ACC112 (cell line): ENCODE measurements around the gene LEFTY2.
"Not testable (repeated sequence)": the region's sequence is repeated elsewhere in the genome, so short reads cannot be mapped to it uniquely, and the experiment has no call there.

Source experiments
- H2AFZ ChIP-seq: fragments of 200-600 bp; sonication (generic); one replicate; pipeline ENCODE4 v1.6.0; 2017; ENCODE audit warnings: antibody characterized with exemption, low read length; ENCODE audit not compliant: unreplicated experiment
- H3K27ac ChIP-seq: fragments of 200-600 bp; sonication (generic); 2 replicates; pipeline ENCODE4 v1.5.1; 2014; ENCODE audit warnings: low read depth, mild to moderate bottlenecking, antibody characterized with exemption, low read length, moderate library complexity
- H3K27me3 ChIP-seq: fragments of 200-600 bp; sonication (generic); 2 replicates; pipeline ENCODE4 v1.6.1; 2014; ENCODE audit warnings: mild to moderate bottlenecking, antibody characterized with exemption, low read length, moderate library complexity, mixed read lengths; ENCODE audit not compliant: insufficient read depth
- H3K36me3 ChIP-seq: fragments of 200-600 bp; sonication (generic); 2 replicates; pipeline ENCODE4 v1.6.1; 2016; ENCODE audit warnings: mild to moderate bottlenecking, antibody characterized with exemption, low read length, moderate library complexity, mixed read lengths; ENCODE audit not compliant: insufficient read depth
- H3K4me1 ChIP-seq: fragments of 200-600 bp; sonication (generic); one replicate; pipeline ENCODE4 v1.6.1; 2016; ENCODE audit warnings: low read length, mixed read lengths; ENCODE audit not compliant: insufficient read depth, unreplicated experiment, control insufficient read depth
- H3K4me3 ChIP-seq: fragments of 200-600 bp; sonication (generic); 2 replicates; pipeline ENCODE4 v1.5.1; 2014; ENCODE audit warnings: mild to moderate bottlenecking, low read depth, low read length
- H3K79me2 ChIP-seq: fragments of 200-600 bp; sonication (generic); one replicate; pipeline ENCODE4 v1.6.0; 2016; ENCODE audit warnings: low read length; ENCODE audit not compliant: control insufficient read depth, unreplicated experiment, insufficient read depth

Gene LEFTY2

DNA sequence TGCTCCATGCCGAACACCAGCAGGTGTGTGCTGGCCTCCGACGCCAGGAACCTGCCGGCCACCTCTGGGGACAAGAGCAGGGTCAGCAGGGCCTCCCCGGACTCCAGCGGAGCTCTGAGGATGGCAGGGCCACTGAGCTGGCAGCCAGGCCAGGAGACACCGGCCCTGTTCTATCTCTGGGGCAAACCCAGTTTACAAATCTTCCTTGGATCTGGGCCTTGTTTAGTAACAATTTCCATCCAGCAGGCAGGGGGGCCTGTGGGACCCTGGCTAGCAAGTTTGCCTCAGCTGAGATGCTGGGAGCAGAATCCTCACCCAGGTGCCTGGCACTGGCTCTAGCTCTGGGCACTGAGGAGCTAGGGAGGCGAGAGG lies 1.1 kb downstream of the LEFTY2 start:
- not testable (repeated sequence) for H2AFZ ChIP-seq

DNA sequence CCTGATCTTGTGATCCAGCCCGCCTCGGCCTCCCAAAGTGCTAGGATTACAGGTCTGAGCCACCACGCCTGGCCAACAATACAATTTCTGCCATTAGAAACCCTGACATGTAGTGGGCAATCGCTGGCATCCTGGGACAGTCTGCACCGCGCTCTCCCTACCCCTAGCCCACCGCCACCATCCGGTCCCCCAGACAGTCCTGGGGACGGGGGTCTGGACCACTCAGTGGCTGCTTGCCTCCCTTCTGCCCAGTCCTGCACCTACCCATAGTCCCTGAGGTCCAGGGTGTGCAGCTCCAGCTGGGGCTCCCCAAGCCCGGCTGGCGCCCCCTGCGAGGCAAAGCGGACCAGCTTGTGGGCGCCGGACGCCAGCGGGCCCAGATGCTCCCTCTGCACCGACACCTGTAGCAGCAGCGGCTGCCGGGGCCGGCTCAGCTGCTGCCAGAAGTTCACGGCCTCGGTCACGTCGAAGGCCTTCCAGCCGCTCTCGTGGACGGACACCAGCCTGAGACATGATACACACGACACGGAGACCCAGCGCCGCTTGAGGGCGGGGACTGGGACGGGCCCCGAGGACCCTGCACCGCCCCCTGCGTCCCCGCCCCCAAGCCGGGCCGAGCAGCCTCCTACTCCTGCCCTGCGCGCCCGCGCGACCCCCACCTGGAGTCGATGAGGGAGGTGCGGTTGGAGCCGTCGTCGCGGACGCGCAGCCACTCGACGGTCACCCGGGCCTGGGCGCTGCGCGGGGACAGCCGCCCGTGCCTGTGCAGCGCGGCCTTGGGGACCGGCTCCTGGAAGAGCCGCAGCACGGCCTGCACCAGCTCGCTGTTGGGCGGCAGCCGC lies 1.7 kb downstream of the LEFTY2 start:
- H3K27me3 ChIP-seq, H3K36me3 ChIP-seq, H2AFZ ChIP-seq, H3K27ac ChIP-seq, H3K4me3 ChIP-seq, H3K4me1 ChIP-seq, H3K79me2 ChIP-seq: not testable (repeated sequence)

More for the DNA sequence above, 1.1 kb downstream of the LEFTY2 start:
- not testable (repeated sequence) for H3K4me1 ChIP-seq, H3K27me3 ChIP-seq, H3K36me3 ChIP-seq, H3K4me3 ChIP-seq, H3K27ac ChIP-seq, H3K79me2 ChIP-seq

DNA sequence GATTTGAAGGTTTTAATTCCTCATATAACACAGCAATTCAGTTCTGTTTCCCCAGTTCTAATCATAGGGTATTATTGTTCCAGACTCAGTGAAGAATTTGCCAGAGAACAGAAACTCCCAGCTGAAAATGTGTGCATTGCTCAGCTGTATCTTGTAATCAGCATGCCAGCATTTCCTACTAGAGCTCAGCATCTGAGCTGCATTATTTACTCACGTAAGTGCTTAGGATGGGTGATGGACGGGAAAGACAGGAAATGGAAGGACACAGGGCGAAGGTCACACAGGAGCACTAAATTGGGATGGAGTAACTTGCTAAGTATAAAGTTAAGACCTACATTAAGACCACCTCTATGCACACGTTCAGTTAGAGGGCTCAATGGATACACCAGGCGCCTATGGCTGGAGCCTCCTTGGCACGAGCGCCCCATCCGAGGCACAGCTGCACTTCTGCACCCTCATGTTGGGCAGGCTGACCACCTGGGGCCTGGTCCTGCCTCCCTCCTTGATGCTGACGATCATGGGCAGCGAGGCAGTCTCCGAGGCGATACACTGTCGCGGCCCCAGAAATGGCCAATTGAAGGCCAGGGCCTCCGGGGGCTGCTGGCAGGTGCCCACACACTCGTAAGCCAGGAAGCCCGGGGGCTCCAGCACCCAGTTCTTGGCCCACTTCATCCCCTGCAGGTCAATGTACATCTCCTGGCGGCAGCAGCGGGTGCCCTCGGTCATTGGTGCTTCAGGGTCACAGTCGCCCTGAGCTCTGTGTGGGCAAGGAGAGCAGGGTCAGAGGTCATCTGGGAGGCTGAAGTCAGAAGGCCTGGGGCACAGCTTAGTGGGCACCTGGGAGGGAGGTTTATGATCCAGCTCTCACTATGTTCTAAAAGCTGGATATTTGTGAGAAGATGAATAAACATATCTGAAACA lies 3.7 kb downstream of the LEFTY2 start:
- no peak overlapping the region for H2AFZ ChIP-seq
- no peaks in the 10 kb centered on the region for H3K4me1 ChIP-seq
- H3K36me3 ChIP-seq: no peaks in the 10 kb centered on the region
- no peaks in the 10 kb centered on the region for H3K79me2 ChIP-seq
- H3K4me3 ChIP-seq: no peak overlapping the region
- H3K27ac ChIP-seq: no peak overlapping the region
- H3K27me3 ChIP-seq: no peaks in the 10 kb centered on the region

DNA sequence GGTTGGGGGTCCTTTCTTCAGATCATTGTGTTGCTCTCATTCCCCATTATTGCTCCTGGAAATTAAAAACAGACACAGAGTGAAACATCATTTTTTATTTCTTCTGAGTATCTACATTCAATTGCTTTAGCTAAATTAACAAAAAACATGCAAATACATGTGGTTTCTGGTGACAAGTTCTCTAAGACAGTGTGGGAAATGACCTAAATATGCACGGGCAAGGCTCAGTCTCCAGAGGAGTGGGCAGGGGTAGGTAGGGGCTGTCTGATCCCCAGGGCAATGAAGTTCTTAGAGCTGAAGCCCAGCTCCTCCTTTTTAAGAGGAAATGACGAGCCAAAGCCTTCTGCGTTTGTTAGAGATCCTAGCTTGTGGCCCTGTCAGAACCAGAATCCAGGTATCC lies 4.5 kb downstream of the LEFTY2 start:
- H3K4me3 ChIP-seq: no peak overlapping the region
- no peaks in the 10 kb centered on the region for H3K4me1 ChIP-seq
- H3K27ac ChIP-seq: no peak overlapping the region
- H3K27me3 ChIP-seq: no peaks in the 10 kb centered on the region
- H2AFZ ChIP-seq: no peak overlapping the region
- H3K36me3 ChIP-seq: no peaks in the 10 kb centered on the region
- H3K79me2 ChIP-seq: no peaks in the 10 kb centered on the region

DNA sequence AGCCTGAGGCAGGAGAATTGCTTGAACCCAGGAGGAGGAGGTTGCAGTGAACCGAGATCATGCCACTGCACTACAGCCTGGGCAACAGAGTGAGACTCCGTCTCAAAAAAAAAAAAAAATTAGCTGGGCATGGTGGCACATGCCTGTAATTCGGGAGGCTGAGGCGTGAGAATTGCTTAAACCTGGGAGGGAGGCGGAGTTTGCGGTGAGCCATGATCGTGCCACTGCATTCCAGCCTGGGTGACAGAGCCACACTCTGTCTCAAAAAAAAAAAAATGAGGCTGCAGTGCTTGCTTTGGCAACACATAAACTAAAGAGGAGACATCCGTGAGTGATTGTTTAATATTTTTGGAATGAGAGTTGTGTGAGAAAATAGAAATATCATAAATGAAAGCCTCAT lies 4.9 kb downstream of the LEFTY2 start:
- H3K4me1 ChIP-seq, H2AFZ ChIP-seq, H3K36me3 ChIP-seq, H3K27me3 ChIP-seq, H3K27ac ChIP-seq, H3K79me2 ChIP-seq, H3K4me3 ChIP-seq: not testable (repeated sequence)

DNA sequence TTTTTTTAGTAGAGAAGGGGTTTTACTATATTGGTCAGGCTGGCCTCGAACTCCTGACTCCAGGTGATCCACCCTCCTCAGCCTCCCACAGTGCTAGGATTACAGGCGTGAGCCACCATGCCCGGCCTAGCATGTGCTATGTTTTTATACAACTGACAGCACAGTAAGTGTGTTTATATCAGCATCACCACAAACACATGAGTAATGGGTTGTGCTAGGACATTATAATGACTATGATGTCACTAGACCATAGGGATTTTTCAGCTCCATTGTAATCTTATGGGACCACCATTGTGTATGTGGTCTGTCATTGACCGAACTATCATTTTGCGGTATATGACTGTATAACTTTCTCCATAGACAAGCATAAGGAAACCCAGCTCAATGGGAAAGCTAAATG lies 6.3 kb downstream of the LEFTY2 start:
- no peak overlapping the region for H2AFZ ChIP-seq
- no peaks in the 10 kb centered on the region for H3K4me1 ChIP-seq

DNA sequence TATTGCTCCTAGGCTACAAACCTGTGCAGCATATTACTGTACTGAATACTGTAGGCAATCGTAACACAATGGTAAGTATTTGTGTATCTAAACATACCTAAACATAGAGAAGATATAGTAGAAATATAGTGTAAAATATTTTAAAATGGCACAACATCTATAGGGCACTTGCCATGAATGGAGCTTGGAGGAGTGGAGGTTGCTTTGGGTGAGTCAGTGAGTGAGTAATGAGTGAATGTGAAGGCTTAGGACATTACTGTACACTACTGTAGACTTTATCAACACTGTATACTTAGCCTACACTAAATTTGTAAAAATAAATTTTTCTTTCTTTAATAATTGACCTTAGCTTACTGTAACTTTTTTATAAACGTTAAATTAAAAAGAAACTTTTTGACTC lies 7.9 kb downstream of the LEFTY2 start:
- Histone ChIP-seq H3K36me3 (no peaks in the 10 kb centered on the region), H3K4me3 (no peak overlapping the region), H3K4me1 (no peaks in the 10 kb centered on the region), H3K27me3 (no peaks in the 10 kb centered on the region), H3K27ac (no peak overlapping the region), H3K79me2 (no peaks in the 10 kb centered on the region), H2AFZ (no peak overlapping the region)

More for the DNA sequence above, 6.3 kb downstream of the LEFTY2 start:
- no peaks in the 10 kb centered on the region for H3K27me3 ChIP-seq
- no peak overlapping the region for H3K27ac ChIP-seq
- H3K4me3 ChIP-seq: no peak overlapping the region
- H3K79me2 ChIP-seq: no peaks in the 10 kb centered on the region
- H3K36me3 ChIP-seq: no peaks in the 10 kb centered on the region

DNA sequence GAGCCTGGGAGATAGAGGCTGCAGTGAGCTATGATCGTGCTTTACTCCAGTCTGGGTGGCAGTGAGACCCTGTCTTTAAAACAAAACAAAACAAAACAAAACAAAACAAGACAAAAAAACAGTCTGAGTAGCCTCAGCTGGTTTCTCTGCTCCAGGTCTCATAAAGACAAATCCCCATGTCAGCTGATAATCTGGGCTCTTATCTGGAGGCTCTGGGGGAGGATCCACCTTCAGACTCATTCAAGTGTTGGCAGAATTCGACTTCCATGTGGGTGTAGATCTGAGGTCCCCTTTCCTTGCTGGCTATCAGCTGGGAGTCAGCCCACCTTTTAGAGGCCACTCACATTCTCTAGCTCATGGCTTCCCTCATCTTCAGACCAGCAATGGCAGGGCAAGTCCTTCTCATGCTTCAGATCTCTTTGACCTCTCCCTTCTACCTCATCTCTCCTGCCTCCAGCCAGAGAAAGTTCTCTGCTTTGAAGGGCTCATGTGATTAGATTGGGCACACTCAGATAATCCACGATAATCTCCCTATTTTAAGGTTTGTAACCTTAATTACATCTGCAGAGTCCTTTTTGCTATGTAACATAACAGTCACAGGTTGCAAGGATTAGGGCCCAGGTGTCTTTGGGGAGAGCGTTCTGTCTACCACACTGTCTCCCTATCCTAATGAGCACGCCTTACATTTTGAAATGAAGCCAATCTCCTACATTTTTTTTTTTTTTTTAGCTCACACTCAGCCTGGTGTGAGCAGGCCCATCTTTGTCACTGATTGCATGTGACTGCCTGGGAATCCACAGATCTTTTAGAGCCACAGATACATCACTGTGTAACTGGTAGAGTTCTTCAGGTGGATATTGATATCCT lies 9.5 kb downstream of the LEFTY2 start:
- Histone ChIP-seq H3K27me3 (no peaks in the 10 kb centered on the region), H3K4me3 (no peak overlapping the region), H3K4me1 (no peaks in the 10 kb centered on the region), H3K79me2 (no peaks in the 10 kb centered on the region), H3K27ac (no peak overlapping the region), H3K36me3 (no peaks in the 10 kb centered on the region), H2AFZ (no peak overlapping the region)

DNA sequence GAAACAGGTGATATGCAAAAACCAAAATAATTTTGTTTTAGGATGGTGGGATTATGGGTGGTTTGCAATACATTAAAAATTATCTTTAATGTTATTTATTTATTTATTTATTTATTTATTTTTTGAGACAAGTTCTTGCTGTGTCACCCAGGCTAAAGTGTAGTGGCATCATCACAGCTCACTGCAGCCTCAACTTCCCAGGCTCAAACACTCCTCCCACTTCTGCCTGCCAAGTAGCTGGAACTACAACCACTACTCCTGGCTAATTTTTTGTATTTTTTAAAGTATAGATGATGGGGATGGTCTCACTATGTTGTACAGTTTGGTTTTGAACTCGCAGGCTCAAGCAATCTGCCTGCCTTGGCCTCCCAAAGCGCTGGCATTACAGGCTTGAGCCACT lies 10.5 kb downstream of the LEFTY2 start:
- H3K27me3 ChIP-seq: no peaks in the 10 kb centered on the region
- no peaks in the 10 kb centered on the region for H3K36me3 ChIP-seq

DNA sequence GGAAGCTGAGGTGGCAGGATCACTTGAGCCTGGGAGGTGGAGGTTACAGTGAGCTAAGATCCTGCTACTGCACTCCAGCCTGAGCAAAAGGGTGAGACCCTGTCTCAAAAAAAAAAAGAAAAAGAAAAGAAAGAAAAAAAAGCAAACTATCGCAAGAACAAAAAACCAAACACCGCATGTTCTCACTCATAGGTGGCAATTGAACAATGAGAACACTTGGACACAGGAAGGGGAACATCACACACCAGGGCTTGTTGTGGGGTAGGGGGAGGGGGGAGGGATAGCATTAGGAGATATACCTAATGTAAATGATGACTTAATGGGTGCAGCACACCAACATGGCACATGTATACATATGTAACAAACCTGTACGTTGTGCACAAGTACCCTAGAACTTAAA lies 11.6 kb downstream of the LEFTY2 start:
- H3K79me2 ChIP-seq, H3K4me3 ChIP-seq, H2AFZ ChIP-seq, H3K36me3 ChIP-seq, H3K27me3 ChIP-seq, H3K27ac ChIP-seq, H3K4me1 ChIP-seq: not testable (repeated sequence)

More for the DNA sequence above, 10.5 kb downstream of the LEFTY2 start:
- Histone ChIP-seq H3K27ac (no peak overlapping the region), H3K4me1 (no peaks in the 10 kb centered on the region), H3K4me3 (no peak overlapping the region), H2AFZ (no peak overlapping the region), H3K79me2 (no peaks in the 10 kb centered on the region)
